Kidney capillary endothelial cell (primary cell): ENCODE data around the gene HNRNPU.
"Not testable (repeated sequence)": the region's sequence is repeated elsewhere in the genome, so short reads cannot be mapped to it uniquely, and the experiment has no call there.

Experiments used
- DNase-seq: peaks from one replicate; pipeline ENCODE4 v3.0.0-alpha.2; 2018; ENCODE audit warnings: low spot score

The HNRNPU gene

DNA sequence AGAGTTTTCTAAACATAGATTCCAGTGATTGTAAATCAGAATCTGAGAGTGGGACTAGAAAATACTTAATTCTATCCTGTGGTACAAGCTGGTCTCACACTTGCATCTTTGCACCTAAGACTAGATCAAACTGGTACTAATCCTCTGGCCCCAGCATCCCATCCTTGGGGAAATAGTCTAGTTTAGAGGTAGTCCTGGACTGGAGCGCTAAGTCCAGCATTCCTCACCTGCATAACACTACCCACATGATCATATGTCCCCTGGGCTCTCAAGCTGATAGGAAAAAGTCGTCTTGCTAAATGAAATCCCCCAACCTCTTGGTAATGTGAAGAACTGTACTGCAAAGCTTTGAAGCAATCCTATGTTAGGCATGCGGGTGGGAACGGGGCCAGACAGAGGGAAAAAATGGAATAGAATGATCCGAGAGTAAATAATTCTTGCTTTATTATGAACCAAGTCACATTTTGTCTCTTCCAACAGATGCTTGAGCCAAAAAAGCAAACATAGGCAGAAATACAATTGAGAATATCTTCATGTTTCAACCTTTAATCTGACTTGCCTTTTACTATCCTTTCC, 24.0 kb downstream of the HNRNPU start:
- DNase-seq = no peak

DNA sequence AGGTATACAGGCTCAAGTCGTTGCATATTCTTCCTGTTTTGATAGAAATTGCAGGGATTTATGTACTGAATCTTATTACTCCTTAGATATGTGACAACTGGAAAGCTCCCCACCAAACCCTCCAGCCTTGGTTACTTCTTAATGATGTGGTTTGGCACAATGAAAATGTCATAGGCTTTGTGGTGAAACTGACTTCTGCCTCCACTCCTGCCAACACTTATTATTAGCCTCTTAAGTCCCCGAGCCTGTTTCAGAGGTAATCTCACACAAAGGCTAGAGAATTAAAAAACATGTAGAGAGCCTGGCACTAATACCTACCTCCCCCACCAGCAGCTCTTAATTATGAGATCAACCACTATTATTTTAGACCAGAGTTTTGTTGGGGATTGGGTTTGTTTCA, 24.7 kb downstream of the HNRNPU start:
- no peak for DNase-seq

DNA sequence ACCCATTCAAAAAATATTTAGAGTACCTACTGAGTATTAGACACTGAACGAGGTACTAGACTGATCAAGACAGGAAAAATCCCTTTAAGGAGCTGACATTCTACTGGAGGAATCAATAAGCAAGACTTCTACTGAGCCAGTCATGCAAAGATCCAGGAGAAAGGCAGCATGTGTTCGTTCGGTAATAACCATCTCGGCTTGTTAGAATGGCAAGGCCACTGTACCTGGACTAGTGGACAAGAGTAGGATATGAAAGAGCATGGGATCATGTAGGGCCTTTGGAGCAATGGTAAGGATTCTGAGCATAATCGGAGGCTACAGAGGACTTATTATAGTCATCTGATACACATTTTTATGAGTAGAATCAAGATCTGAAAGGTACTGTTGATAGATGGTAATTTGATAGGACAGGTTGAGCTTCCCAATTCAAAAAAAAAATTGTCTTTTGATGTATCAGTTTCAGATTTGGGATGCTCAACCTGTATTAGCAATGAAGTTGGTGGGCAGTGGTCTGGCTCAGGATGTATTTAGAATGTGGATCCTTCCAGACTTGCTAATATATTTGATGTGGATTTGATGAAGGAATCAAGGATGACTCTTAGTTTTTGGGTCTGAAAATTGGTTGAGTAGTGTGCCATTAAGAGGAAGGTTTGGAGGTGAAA, 26.6 kb downstream of the HNRNPU start:
- DNase-seq = no peak

DNA sequence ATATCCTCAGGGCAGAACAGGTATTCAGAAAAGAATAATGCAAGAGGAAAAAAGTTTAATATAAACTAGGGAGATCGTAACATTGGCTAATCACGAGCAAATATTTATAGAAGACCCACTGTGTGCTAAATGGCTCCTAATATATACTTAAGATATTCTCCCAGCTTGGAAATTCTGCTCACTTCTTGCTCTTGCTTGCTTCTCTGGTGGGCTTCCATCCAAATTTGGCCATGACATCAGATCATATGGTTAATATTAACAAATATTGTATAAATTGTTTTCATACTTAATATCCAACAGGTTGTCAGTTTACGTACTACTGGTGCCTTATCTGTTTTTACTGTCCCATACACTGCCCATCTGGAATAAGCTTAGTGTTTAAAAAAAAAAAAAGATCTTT, 27.8 kb downstream of the HNRNPU start:
- DNase-seq = no peak

DNA sequence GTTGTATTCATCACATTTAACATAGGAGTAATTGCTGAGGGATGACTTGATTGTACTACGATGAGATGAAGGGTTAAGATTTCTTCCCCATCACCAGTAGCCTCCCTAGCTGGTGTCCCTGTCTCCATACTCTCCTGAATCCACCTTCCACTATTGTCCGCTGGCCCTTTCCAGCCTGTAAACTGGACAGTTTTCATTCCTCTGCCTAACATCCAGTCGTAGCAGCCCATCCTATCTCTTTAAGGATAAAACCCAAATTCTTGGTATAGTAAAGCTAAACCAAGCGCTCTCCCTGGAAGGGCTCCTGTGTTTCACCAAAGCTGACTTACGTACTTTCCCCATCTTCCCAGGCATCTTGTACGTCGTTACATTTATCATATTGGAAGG, 28.2 kb downstream of the HNRNPU start:
- DNase-seq = peak; percentile 37

DNA sequence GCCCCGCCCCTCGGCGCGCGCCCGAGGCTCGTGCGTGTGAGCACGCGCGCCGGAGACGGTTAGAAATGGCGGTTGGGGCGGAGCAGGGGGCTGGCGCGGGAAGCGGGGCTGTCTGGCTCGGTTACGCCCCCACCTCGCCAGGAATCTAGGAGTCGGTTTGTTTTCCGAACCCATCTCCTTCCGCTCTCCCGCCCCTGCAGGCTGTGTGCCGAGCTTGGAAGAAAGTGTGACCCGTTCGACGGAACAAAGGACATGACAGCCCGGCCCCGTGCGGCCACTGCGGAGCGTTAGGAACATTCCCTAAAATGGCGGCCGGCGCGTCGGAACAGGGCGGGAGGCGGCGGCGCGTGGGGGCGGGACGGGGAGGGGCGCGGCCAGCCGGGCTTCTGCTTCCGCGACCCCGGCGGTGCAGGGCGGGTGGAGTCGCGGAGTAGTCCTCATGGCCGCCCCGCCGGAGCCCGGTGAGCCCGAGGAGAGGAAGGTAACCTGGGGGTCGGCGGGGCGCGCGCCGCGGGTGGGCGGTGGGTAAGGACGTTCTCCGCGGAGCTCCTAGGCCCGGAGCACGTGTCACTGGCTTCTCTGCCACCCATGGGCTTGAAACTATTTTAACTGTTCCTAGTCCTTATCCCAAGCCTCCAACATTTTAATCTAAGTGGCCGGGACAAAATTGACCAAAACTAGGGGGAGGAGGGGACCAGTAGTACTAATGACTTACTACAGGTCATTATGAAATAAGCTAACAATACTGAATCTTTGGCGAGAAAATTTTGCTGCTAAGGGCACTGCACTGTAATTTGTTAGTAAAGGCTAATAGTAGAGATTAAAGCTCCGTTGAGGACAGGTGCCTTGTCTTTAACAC, 28.8 kb downstream of the HNRNPU start, which contains the start of gene COX20:
TSS of gene COX20 (plus strand) at position 383 of the 859 bp plus-strand sequence. CDS start at position 440, 57 bp downstream.
- peak; percentile 81 for DNase-seq

DNA sequence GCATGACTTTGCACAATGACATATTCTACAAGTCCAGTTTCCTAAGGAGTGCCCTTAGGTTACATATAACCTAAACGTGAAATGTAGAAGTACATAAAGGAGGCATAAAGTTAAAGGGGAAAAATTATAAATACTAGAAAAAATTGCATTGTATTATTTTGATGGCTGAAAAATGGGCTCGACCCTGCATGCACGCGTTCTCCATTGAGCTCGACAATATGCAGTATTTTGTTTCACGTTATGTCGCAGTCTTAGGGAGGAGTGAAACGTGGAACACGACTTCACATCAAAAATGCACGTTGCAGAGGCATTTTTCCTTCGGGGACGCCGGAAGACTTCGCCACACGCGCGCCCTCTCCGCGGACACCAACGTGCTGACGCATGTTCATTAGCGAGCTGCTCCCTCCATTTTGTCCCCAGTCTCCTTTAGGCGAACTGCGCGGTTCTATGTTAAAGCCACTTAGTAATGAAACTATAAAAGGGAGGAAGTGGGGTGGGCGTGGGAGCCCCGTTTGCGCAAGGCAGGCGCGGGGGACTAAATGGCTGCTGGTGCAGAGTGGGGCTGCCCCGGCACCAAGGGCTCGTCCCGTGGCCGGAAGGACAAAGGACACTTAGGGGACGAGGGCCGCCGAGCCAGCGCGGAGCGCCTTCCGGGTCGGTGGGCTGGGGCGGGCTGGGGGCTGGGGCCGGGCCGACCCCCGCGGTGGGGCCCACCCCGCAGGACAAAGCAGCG, 29.6 kb downstream of the HNRNPU start:
- DNase-seq = peak; percentile 81

DNA sequence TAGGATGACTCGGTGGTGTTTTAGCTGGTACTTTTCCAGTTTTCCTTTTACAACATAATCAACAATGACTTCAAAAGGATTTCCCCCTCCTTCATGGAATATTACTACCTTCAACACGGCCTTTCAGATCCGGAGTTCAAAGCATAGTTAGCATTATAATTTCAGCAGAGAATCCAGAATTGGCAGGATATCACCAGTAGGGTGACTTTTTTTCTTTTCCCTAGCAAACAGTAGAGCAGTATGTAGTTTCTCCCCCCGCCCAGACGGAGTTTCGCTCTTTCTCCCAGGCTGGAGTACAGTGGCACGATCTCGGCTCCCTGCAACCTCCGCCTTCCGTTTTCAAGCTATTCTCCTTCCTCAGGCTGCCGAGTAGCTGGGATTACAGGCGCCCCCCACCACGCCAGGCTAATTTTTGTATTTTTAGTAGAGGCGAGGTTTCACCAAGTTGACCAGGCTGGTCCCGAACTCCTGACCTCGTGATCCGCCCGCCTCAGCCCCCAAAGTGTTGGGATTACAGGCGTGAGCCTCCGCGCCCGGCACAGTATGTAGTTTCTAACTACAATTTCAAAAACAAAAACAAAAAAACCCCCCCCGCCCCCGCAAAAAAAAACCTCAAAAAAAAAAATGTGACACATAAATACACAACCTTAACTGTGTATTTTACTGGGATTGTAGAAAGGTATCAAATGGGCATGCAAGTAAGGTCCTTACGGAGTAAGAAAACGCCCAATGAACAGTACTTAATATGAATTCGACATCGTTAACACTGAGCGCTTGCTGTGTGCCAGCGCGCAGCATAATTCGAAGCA, 30.4 kb downstream of the HNRNPU start:
- peak; percentile 67 for DNase-seq

DNA sequence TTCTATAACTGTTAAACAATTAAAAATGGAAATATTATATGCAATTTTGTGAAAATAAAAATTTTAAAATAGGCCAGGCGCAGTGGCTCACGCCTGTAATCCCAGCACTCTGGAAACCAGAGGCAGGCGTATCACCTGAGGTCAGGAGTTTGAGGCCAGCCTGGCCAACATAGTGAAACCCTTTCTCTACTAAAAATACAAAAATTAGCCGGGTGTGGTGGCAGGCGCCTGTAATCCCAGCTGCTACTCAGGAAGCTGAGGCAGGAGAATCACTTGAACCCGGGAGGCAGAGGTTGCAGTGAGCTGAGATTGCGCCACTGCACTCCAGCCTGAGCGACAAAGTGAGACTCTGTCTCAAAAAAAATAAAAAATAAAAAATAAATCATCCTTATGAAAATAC, 31.1 kb downstream of the HNRNPU start:
- not testable (repeated sequence) for DNase-seq

DNA sequence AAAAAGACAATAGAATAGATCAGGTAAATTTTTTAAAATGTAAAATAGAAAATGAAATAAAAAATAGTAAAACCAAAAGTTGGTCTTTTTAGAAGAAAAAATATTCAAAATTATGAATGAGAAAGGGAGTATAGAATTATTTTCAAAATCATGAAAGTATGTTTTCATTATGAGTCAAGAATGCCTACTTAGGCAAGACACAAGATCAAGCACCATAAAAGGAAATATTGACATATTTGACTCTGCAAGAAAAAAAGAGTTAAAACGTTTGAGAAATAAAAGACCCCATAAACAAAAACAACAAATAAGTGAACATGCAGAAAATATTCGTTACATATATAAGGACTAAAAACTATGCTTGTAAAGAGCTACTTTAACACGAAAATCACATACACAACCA, 33.7 kb downstream of the HNRNPU start:
- DNase-seq = no peak

DNA sequence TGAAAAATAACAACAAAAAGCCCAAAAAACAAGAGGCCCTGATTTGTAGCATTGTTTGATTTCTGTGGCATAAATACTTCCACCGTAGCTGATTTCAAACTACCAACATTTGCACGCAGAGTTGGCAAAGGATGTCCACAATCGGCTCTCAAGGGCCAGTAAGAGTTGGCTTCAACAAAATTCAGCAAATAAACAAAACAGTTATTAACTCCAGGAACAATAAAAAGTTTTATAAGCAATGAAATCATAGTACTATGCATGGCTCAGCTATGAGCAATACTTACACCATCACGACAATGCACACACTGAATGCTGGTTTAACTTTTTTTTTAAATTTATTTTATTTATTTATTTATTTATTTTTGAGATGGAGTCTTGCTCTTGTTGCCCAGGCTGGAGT, 37.6 kb downstream of the HNRNPU start:
- no peak for DNase-seq

DNA sequence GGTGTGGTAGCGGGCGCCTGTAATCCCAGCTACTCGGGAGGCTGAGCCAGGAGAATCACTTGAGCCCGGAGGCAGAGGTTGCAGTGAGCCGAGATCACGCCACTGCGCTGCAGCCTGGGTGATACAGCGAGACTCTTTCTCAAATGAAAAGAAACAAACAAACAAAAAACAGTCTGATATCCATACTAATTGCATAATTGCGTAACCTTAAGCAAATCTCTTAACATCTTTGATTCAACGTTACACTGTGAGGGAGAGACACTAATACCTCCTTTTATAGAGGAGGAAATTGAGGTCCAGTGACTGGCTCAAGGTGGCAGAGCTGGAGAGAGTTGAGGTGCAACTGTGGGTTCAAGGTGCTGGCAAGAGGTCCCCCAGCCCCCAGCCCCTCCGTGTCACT, 41.5 kb downstream of the HNRNPU start:
- DNase-seq = no peak

DNA sequence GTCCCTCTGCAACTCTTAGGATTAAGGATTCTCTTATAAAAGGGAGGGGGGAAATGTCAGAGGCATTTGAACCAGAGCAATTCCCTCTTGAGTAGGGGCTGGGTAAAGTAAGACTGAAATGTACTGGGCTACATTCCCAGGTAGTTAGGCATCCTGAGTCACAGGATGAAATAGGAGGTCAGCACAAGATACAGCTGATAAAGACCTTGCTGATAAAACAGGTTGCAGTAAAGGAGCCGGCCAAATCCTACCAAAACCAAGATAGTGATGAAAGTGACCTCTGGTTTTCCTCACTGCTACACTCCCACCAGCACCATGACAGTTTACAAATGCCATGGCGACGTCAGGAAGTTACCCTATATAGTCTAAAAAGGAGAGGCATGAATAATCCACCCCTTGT, 43.2 kb downstream of the HNRNPU start:
- DNase-seq = no peak

DNA sequence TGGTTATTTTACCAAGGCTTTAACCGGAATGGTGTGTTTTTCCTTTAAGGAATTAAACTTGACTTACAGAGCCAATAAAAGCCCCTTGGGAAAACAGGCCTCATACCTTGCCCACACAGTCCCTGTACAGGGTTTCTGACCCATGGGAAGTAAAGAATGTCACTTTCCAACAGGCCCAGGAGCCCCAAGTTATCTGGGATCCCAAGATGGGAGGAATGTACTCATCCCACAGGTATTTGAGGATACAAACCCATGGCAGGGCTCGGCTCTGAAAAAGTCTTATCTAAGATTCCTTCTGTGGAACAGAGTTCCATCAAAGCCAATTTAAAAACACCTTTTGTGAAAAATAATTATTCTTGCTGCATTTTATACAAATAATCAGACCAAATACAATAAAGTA, 44.2 kb downstream of the HNRNPU start:
- DNase-seq = no peak

DNA sequence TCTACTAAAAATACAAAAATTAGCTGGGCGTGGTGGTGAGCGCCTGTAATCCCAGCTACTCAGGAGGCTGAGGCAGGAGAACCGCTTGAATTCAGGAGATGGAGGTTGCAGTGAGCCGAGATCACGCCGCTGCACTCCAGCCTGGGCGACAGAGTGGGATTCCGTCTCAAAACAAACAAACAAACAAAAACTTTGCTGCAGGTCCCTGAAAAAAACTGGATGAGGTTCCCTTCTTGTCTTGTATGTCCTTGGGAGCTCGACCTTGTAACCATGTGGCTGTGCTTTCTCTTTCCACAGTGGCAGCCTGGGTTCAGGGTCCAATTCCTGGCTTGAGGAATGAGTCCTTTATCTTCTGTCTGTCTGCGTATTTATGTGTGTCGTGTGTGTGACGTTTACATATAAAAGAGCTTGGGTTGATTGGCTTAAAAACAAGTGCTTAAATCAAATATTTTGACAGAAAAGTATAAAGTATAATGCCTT, 46.9 kb downstream of the HNRNPU start:
- DNase-seq = no peak

DNA sequence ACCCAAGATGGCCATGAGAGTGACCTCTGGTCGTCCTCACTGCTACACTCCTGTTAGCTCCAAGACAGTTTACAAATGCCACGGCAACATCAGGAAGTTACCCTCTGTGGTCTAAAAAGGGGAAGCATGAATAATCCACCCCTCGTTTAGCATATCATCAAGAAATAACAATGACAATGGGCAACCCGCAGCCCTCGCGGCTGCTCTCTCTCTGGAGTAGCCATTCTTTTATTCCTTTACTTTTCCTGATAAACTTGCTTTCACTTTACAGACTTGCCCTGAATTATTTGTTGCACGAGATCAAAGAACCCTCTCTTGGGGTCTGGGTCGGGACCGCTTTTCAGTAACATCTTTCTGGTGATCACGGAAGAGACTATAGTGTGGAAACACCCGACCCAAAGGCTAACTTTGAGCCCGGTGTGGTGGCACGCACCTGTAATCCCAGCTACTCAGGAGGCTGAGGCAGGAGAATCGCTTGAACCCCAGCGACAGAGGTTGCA, 48.7 kb downstream of the HNRNPU start:
- DNase-seq = no peak

DNA sequence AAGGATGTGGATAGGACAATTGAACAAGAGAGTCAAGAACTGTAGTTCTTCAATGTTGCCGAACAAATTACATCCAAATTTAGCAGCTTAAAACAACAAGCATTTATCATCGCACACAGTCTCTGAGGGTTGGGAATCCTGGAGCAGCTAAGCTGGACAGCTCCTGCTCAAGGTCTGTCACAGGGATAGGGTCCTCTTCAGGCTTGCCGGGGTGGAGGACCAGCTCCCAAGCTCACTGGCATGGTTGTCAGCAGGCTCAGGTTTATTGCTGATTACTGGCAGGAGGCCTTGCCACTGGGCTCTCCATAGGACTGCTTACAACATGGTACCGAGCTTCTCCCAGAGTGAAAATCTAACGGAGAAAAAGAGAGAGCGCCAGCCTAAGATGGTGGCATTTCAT, 51.0 kb downstream of the HNRNPU start:
- DNase-seq = no peak

DNA sequence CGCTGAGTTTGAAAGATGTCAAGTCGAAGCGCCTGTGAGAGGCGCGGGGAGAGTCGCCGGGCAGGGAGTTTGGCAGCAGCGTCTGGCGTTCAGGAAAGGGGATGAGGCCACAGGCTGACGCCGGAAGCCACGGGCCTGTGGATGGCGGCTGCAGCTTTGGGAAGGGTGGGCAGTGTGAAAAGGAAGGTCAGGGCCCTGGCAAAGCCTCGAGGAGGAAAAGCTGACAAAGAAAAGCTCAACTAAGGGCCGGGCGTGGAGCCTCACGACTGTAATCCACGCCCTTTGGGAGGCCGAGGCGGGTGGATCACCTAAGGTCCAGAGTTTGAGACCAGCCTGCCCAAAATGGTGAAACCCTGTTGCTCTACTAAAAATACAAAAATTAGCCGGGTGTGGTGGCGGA, 54.1 kb downstream of the HNRNPU start:
- no peak for DNase-seq

DNA sequence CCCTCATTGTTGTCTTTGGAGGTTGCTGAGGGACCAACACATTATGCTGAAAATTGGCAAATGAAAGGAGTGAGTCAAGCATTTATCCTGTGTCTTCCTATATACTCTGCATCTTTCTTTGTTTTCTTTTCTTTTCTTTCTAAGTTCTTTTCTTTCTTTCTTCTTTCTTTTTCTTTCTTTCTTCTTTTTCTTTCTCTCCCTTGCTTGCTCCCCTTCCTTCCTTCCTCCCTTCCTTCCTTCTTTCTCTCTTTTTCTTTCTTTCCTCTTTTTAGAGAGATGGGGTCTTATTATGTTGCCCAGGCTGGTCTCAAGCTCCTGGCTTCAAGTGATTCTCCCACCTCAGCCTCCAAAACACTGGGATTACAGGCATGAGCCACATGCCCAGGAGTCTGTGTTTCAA, 57.2 kb downstream of the HNRNPU start:
- no peak for DNase-seq

DNA sequence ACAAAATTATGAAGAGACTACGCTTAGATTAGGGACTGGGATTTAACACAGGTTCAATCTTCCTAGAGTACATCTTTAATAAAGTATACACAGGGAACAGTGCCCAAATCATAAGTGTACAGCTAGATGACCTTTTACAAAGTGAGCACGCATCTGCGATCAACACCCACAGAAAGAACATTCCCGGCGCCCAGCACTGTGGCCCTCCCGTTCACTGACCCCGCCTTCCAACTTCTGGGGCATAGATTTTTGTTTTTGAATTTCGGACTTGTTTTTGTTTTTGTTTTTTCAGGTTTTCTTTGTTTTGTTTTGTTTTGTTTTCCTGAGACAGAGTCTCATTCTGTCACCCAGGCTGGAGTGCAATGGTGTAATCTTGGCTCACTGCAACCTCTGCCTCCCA, 59.5 kb downstream of the HNRNPU start:
- DNase-seq = no peak

DNA sequence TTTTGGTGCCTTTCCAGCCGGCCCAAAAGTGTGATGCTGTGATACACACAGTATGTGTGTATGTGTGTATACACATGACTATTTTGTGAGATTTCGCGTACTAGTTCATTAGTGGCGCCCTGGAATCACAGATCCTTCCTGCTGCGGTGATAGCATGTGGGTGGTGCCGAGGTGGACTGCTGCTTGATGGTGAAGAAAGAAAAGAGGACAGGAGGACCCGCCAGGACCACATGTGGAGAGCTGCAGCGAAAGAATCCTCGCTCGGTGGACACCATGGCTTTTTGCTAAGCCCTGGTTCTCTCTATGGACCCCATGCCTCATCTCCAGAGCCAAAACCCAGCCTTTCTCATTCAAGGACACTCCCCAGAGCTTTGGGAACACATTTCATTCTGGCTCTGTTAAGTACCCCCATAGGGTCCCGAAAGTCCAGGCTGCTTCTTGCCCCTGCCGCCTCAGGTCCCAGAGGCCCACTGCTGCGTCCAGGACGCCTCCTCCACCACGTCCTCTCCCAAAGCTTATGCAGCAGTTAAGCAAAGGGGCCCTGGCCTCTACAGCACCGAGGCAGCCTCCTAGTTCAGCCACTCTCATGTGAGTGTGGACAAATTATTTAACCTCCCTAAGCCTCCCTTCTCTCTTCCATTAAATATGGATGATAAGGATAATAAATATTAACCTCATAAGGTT, 61.6 kb downstream of the HNRNPU start:
- no peak for DNase-seq
